Measurements from ENCODE around the gene PRPF6.

- TF ChIP-seq SNAI2 (CRISPR knock-in tag; IDR thresholded peaks at IDR 0.05): no peak
- TF ChIP-seq RARB (CRISPR knock-in tag; IDR thresholded peaks at IDR 0.05): no peak
- no peak for TF ChIP-seq CSDC2 (CRISPR knock-in tag; IDR thresholded peaks at IDR 0.05)
- TF ChIP-seq ZC3H10 (CRISPR knock-in tag; IDR thresholded peaks at IDR 0.05): no peak
- TF ChIP-seq CSRNP3 (CRISPR knock-in tag; IDR thresholded peaks at IDR 0.05): no peak
- TF ChIP-seq ISL1 (CRISPR knock-in tag; IDR thresholded peaks at IDR 0.05): no peak
- no peak for TF ChIP-seq BACH2 (CRISPR knock-in tag; IDR thresholded peaks at IDR 0.05; ENCODE audit: borderline replicate concordance)
- no peak for TF ChIP-seq POU6F1 (CRISPR knock-in tag; IDR thresholded peaks at IDR 0.05; ENCODE audit: borderline replicate concordance, low read depth)
These were observed 88.8 kb downstream of the PRPF6 start for GRCh38 chr20:64069614-64070243.

Measured in SK-N-SH treated with all-trans-retinoic acid at 6 μM for 48 hours (cell line).